Esophagus (tissue), 2 donors: ENCODE results near the gene WDR3. TPM values are rescaled to one million over a fixed set of nuclear protein-coding genes. Genes with fewer than 3 reads are reported as not detected.

Source experiments
- H3K27ac ChIP-seq, 2 donors: one replicate each; pipeline ENCODE4 v1.5.1; 2013; ENCODE audit warnings: low read depth in 2 of 2, mild to moderate bottlenecking in 2 of 2, inconsistent platforms in 1 of 2, low read length in 1 of 2, moderate library complexity in 1 of 2
- H3K27me3 ChIP-seq, 2 donors: one replicate each; pipeline ENCODE4 v1.6.1; 2013; ENCODE audit warnings: low read length in 2 of 2, control low read depth in 1 of 2, mild to moderate bottlenecking in 1 of 2; ENCODE audit not compliant: insufficient read depth in 2 of 2, control insufficient read depth in 1 of 2
- H3K36me3 ChIP-seq, 2 donors: one replicate each; pipeline ENCODE4 v1.6.1; 2013; ENCODE audit warnings: low read length in 1 of 2; ENCODE audit not compliant: control insufficient read depth in 2 of 2, insufficient read depth in 2 of 2
- H3K4me1 ChIP-seq, 2 donors: one replicate each; pipeline ENCODE4 v1.6.1; 2013; ENCODE audit warnings: low read length in 1 of 2; ENCODE audit not compliant: control insufficient read depth in 2 of 2, insufficient read depth in 2 of 2
- H3K4me3 ChIP-seq, 2 donors: one replicate each; pipeline ENCODE4 v1.5.1; 2013; ENCODE audit warnings: low read length in 2 of 2, mild to moderate bottlenecking in 2 of 2, low read depth in 1 of 2, moderate library complexity in 1 of 2
- H3K9me3 ChIP-seq, 2 donors: one replicate each; pipeline ENCODE4 v1.6.1; 2013; ENCODE audit warnings: mild to moderate bottlenecking in 2 of 2, low read depth in 1 of 2, low read length in 1 of 2, moderate library complexity in 1 of 2; ENCODE audit not compliant: control insufficient read depth in 2 of 2, insufficient read depth in 1 of 2
- WGBS, 2 donors: extraction: QIAGEN DNeasy Blood & Tissue Kit; methylation state at CpG; one replicate each; pipeline ENCODE4 v1.1.7; 2013; 5-methylcytosine and 5-hydroxymethylcytosine counted together
- polyA plus RNA-seq, 2 donors: library from polyadenylated mRNA; stranded (reverse); fragments of 200-250 nt; gene quantifications; one replicate each; pipeline ENCODE4 v1.2.3, GENCODE V29; 2013
- donor health status: healthy with polysubstance abuse.
- donor health status: Bipolar disorder and iron deficiency.

Gene WDR3
- 1 to 10 TPM; 2.4 to 7.9 TPM for polyA plus RNA-seq

DNA sequence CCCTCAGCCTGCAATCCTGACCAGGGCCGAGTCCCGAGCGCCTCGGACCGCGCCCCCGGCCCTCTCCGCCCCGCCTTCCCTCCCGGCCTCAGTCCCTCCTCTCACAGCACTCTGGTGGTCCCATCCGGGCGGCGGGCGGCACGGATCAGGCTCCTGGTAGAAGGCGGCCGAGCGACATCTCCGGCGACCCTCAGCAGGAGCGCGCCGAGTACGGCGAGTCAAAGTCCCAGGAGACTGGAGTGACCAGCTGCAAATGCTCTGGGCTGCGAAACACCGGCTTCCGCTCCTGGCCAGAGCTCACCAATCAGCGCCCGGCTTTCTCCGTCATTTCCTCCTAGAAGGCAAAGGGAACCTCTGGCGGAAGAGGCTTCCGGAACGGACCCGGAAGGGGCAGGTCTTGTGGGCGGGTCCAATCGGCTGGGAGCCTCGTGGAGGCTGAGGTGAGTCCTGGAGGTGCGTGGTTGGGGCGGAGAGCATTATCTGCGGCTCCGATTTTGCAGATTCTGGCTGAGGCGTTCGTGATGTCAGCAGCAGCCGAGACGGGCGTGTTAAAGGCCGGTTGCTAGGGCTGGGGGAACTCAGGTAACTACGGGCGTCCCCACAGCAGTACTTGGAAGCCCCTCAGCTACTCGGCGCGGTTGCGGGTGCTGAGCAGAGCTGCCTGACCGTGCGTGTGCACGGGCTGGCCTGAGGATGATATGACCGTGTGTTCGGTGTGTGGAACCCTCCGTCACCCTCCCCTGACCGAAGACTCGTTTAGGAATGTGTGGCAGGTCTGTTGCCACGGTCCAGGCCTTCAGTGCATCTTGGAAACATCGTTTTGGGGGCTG is at the start of gene WDR3, which contains the start of gene GDAP2:
Gene WDR3 (plus strand): TSS at position 397 of the 830 bp plus-strand sequence. CDS start 3,581 bp downstream, outside the sequence.
Gene GDAP2 (minus strand): TSS at position 279 of the 830 bp plus-strand sequence. CDS start 9,264 bp downstream, outside the sequence.
- Histone ChIP-seq H3K27ac (peak within 1 kb of the TSS; percentile 87 to 95), H3K4me1 (peaks cover 0 to 3% of the 10 kb centered on the region in 2 donors), H3K36me3 (peaks cover 0 to 2% of the 10 kb centered on the region in 2 donors), H3K9me3 (peaks cover 0 to 3% of the 10 kb centered on the region in 2 donors), H3K4me3 (peak within 1 kb of the TSS; percentile 92 to 96), H3K27me3 (no peaks in the 10 kb centered on the region)
- WGBS, 2 donors, result 0% methylated on average over 64 of the region's 64 CpGs

DNA sequence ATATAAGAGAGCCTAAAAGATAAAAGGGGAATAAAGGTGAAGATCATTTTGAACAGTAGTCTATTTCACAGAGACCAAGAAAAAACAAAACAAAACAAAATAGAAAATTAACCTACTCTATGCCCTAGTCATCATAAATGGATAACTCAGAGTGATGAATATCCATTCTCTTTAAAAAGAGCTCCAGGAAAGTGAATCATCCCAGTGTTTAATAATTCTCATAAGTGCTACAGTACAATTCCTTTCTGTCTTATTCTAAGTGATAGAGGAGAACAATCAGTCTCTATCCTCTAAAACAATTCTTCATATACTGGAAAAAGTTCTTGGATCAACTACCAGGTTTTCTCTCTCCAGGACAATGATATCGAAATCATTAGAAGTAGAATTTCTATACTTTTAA is 45.9 kb upstream of the WDR3 start:
- WGBS, 2 donors, result 98 to 100% methylated on average over 1 of the region's 1 CpG
- Histone ChIP-seq H3K27me3 (no peaks in the 10 kb centered on the region), H3K9me3 (no peaks in the 10 kb centered on the region), H3K36me3 (peaks cover 5% of the 10 kb centered on the region in 2 donors), H3K27ac (no peak overlapping the region), H3K4me1 (no peaks in the 10 kb centered on the region), H3K4me3 (no peak overlapping the region)

DNA sequence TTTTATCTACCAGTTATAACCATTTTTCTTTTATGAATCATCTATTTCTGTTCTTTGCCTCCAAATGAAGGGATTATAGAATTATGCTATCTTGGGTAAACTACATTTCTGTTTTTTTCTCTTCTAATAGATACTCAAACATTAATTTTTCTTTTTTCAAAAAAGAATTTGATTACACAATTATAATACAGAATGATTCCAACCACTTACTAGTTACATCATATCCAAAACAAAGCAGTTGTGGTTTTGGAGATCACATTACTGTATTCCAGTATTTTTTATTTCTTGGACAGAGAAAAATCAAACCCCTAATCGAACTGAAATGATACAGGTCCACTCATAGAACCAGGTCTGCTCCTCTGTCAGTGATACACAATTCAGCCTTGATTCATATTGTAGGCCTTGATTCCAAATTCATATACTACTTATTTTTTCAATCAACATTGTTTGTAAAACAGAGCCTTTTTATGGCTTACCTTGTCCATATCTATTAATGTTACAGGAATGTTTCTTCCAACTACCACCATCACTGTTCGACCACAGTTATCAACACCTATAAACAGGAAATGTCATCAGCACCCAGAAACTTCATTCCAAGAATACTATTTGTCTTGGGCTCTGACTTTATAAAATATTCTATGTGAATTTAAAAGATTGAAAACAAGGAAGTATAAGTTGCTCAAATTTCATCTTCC is 43.3 kb upstream of the WDR3 start:
- H3K36me3 ChIP-seq, result no peaks in the 10 kb centered on the region
- H3K4me3 ChIP-seq, result no peak overlapping the region
- H3K4me1 ChIP-seq, result no peaks in the 10 kb centered on the region
- WGBS, 2 donors, result 76 to 78% methylated on average over 2 of the region's 2 CpGs
- no peaks in the 10 kb centered on the region for H3K9me3 ChIP-seq
- no peaks in the 10 kb centered on the region for H3K27me3 ChIP-seq
- H3K27ac ChIP-seq, result no peak overlapping the region

DNA sequence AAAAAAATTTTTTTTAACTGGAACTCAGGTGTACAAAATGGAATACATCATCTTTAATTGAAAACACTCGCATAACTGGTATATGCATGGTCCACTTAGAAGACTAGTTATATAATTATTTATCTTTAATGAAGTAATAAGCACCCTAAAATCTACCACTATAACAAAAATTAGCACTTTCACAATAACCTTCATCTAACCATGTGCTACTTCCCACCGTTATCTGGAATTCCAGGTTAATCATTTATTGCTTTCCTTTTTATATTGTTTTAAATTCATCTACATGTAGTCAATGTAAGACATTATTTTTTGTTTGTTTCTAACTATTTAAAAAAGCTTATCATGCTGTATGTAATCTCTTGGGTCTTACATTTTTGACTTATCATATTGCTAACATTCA is 39.1 kb upstream of the WDR3 start:
- Histone ChIP-seq H3K27ac (no peak overlapping the region), H3K4me3 (no peak overlapping the region), H3K27me3 (no peaks in the 10 kb centered on the region), H3K36me3 (no peaks in the 10 kb centered on the region), H3K4me1 (no peaks in the 10 kb centered on the region), H3K9me3 (no peaks in the 10 kb centered on the region)
- WGBS, 2 donors, result 81 to 96% methylated on average over 2 of the region's 2 CpGs

DNA sequence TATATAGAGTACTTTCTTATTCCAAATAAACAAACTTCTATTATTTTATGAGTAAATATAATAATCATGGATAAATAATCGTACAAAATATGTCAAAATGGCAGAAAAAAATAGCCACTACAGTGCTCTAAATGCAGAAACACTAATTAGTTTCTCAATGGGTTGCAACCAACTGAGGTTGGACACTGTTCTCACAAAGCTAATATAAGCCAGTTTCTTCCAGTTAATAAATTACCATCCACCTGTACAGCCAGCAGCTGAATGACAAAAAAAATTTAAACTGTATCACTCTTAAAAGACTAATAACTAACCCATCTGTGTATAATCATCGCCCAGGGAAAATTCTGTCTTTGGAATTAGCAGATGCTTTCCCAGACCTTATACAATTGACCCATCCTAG is 37.0 kb upstream of the WDR3 start:
- Histone ChIP-seq H3K36me3 (peaks cover 0 to 3% of the 10 kb centered on the region in 2 donors), H3K27me3 (no peaks in the 10 kb centered on the region), H3K4me3 (no peak overlapping the region), H3K4me1 (no peaks in the 10 kb centered on the region), H3K27ac (no peak overlapping the region), H3K9me3 (no peaks in the 10 kb centered on the region)
- 80 to 92% methylated on average over 2 of the region's 2 CpGs for WGBS, 2 donors

DNA sequence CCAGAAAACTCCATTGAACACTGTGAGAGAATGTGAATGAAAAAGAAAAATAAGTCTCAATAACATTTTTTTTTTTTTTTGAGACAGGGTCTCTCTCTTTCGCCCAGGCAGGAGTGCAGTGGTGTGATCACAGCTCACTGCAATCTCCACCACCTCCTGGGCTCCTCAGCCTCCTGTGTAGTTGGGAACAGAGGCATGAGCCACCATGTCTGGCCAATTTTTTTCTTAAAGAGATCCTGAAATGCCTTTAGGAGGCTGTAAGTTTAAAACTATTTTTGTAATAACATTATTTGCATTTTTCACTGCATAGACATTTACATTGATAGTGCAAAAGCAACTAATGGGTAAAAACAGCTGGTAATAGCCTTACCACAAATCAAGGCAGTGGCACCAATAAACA is 35.5 kb upstream of the WDR3 start:
- Histone ChIP-seq H3K4me3 (no peak overlapping the region), H3K27ac (no peak overlapping the region), H3K4me1 (no peaks in the 10 kb centered on the region), H3K27me3 (no peaks in the 10 kb centered on the region), H3K36me3 (peaks cover 0 to 3% of the 10 kb centered on the region in 2 donors), H3K9me3 (no peaks in the 10 kb centered on the region)
- 89 to 93% methylated on average over 1 of the region's 1 CpG for WGBS, 2 donors

DNA sequence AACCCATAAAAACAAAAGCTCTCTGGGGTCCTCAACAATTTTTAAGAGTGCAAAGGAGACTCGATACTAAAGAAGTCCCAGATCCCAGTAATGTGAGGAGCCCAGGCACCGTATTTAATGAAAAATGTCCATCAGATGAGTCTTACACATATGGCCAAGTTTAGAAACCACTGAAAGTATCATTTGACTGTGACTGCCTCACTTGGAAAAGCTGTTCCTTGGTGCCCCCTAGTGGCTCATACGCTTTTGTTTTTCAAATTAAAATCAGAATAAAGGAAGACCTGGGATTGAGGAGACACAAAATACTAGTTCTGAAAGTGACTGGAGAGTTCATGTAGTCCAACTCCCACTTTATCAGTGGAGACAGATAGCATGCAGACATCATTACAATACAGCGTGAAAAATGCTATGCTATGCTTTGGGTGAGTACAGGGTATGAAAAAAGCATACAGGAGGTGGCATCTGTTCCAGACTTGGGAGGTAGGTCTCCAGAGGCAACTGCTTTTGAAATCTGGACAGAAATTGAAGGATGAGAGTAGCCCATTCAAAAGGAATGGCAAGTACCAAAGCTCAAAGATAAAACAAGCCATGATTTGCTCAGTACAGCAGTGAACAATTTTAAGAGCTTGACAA is 33.9 kb upstream of the WDR3 start:
- Histone ChIP-seq H3K36me3 (peaks cover 0 to 5% of the 10 kb centered on the region in 2 donors), H3K27me3 (no peaks in the 10 kb centered on the region)

DNA sequence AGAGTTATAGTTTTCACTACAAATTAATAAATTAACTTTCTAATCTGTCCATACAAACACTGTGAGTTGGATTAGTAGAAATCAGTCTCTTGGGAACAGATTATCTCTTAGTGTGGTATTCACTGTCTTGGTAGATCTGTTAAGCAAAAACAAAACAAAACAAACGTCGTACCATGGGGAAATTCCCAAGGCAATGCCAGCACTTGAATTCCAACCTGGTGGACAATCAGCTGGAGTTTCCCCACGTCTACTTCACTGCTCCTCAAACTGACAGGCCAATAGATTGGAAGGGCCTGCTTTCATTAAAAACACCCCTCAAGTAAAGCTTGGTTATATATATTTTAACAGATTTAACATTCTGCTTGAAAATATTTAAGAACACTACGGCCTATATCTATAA is 32.0 kb upstream of the WDR3 start:
- no peaks in the 10 kb centered on the region for H3K9me3 ChIP-seq
- H3K4me1 ChIP-seq, result no peaks in the 10 kb centered on the region
- 45 to 49% methylated on average over 4 of the region's 4 CpGs for WGBS, 2 donors
- H3K4me3 ChIP-seq, result no peak overlapping the region
- no peak overlapping the region for H3K27ac ChIP-seq
- no peaks in the 10 kb centered on the region for H3K27me3 ChIP-seq
- peaks cover 0 to 5% of the 10 kb centered on the region in 2 donors for H3K36me3 ChIP-seq

More for the DNA sequence above, 33.9 kb upstream of the WDR3 start:
- Histone ChIP-seq H3K9me3 (no peaks in the 10 kb centered on the region), H3K4me3 (no peak overlapping the region), H3K4me1 (no peaks in the 10 kb centered on the region), H3K27ac (no peak overlapping the region)
- WGBS, 2 donors, result 17% methylated on average over 4 of the region's 4 CpGs

DNA sequence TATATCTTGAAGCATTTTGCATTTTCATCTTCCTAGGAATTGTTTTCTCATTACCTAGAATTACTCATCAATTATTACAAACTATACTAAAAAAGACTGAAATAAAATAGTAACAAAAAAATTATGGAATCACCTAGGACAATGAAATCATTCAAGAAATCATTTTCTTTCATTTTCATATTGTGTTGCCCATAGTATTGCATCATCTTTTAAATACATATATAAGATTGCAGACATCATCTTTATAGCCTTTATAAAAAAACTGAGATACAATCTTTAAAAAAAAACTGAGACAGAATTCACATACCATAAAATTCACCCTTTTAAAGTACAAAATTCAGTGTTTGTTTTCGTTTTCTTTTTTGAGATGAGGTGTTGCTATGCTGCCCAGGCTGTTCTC is 29.7 kb upstream of the WDR3 start:
- Histone ChIP-seq H3K27ac (no peak overlapping the region), H3K4me1 (no peaks in the 10 kb centered on the region), H3K9me3 (no peaks in the 10 kb centered on the region), H3K27me3 (no peaks in the 10 kb centered on the region), H3K36me3 (peaks cover 3 to 8% of the 10 kb centered on the region in 2 donors), H3K4me3 (no peak overlapping the region)
- 90 to 97% methylated on average over 1 of the region's 1 CpG for WGBS, 2 donors
